Mammary epithelial cell (primary cell): ENCODE results near the gene SLC35E3.

Experiments used
- CTCF ChIP-seq, 2 donors: IDR thresholded peaks in 1 of 2; conservative IDR thresholded peaks in 1 of 2; 2 replicates each; pipeline ENCODE4 v1.5.1; 2011 to 2012; ENCODE audit warnings: inconsistent platforms in 2 of 2, low read length in 2 of 2, mild to moderate bottlenecking in 2 of 2, control low read depth in 1 of 2, low read depth in 1 of 2; ENCODE audit not compliant: insufficient read depth in 1 of 2; ENCODE audit errors: extremely low read depth in 1 of 2
- EZH2 ChIP-seq: IDR thresholded peaks from 2 replicates; pipeline ENCODE4 v1.6.1; 2012; ENCODE audit warnings: low read length, inconsistent platforms, borderline replicate concordance

DNA sequence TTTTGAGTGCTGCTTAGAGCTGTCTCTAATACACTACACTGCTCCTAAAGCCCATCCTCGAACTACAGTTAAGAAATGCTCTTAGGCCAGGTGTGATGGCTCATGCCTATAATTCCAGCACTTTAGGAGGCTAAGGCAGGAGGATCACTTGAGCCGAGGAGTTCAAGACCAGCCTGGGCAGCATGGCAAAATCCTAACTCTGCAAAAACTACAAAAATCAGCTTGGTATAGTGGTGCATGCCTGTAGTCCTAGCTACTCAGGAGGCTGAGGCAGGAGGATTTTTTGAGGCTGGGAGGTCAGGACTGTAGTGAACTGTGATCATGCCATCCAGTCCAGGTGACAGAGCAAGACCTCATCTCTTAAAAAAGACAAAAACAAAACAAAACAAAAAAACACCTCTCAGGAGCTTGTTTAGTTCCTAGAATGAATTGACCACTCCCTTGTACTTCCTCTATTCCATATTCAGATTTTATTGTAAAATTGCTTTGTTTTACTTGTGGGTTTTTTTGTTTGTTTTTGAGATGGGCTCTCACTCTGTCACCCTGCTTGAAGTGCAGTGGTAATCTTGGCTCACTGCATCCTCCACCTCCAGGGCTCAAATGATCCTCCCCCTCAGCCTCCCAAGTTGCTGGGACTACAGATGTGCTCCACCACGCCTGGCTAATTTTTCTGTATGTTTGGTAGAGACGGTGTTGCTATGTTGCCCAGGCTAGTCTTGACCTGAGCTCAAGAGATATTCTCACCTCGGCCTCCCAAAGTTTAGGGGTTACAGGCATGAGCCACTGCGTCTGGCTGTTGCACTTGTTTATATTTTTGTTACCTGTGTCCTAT is 75.6 kb downstream of the SLC35E3 start:
- TF ChIP-seq CTCF (conservative IDR thresholded peaks at IDR 0.05 in 1 of 2, IDR thresholded peaks at IDR 0.05 in 1 of 2; ENCODE audit: extremely low read depth in 1 of 2, insufficient read depth in 1 of 2, low read depth in 1 of 2, low read length in 2 of 2) (no peak), EZH2 (no peak)
